HPDE6-E6E7 (cell line): ENCODE results near the gene USP48.
"Not testable (repeated sequence)": the region's sequence is repeated elsewhere in the genome, so short reads cannot be mapped to it uniquely, and the experiment has no call there.

Source experiments
- DNase-seq: peaks from one replicate; pipeline ENCODE4 v3.0.0; 2011; ENCODE audit warnings: missing footprints; ENCODE audit errors: extremely low spot score

Gene USP48, protein sequence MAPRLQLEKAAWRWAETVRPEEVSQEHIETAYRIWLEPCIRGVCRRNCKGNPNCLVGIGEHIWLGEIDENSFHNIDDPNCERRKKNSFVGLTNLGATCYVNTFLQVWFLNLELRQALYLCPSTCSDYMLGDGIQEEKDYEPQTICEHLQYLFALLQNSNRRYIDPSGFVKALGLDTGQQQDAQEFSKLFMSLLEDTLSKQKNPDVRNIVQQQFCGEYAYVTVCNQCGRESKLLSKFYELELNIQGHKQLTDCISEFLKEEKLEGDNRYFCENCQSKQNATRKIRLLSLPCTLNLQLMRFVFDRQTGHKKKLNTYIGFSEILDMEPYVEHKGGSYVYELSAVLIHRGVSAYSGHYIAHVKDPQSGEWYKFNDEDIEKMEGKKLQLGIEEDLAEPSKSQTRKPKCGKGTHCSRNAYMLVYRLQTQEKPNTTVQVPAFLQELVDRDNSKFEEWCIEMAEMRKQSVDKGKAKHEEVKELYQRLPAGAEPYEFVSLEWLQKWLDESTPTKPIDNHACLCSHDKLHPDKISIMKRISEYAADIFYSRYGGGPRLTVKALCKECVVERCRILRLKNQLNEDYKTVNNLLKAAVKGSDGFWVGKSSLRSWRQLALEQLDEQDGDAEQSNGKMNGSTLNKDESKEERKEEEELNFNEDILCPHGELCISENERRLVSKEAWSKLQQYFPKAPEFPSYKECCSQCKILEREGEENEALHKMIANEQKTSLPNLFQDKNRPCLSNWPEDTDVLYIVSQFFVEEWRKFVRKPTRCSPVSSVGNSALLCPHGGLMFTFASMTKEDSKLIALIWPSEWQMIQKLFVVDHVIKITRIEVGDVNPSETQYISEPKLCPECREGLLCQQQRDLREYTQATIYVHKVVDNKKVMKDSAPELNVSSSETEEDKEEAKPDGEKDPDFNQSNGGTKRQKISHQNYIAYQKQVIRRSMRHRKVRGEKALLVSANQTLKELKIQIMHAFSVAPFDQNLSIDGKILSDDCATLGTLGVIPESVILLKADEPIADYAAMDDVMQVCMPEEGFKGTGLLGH

DNA sequence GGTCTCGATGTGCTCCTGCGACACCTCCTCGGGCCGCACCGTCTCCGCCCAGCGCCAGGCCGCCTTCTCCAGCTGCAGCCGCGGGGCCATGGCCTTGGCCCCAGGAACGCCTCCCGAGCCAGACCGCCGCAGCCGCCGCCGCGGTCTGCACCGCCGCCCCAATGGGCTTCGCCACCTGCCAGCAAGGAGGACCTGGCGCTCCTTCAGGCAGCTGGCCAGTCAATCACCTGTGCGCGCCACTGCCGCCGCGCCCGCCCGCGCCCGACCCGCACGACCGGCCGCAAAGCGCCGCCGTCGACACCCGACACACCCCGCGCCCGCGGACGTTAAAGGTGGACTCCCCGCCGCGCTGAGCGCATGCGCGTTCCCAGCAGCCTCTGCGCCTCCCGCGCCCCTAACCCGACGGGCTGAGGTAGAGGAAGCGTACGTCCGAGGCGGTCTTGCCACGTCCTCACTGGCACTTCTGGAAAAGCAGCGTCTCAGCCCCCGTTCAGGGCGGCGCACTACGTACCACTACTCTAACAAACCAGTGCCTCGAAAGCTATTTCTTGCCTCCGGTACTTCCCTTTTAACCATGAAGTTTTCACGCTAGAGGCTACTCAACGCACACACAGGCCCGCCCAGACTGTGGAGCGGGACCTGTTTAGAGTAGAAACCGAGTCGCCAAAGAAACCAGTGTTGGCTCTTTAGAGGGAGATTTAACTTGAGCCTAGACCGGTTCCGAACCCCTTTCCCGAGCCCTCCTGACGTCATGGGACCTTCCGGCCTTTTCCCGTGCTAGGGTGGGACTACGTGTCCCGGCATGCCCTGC lies at the start of gene USP48:
Gene USP48, minus strand, starts transcription at position 282 of the 811 bp plus-strand sequence. Its CDS starts 192 bp downstream, at position 90.
- peak; percentile 93 for DNase-seq

DNA sequence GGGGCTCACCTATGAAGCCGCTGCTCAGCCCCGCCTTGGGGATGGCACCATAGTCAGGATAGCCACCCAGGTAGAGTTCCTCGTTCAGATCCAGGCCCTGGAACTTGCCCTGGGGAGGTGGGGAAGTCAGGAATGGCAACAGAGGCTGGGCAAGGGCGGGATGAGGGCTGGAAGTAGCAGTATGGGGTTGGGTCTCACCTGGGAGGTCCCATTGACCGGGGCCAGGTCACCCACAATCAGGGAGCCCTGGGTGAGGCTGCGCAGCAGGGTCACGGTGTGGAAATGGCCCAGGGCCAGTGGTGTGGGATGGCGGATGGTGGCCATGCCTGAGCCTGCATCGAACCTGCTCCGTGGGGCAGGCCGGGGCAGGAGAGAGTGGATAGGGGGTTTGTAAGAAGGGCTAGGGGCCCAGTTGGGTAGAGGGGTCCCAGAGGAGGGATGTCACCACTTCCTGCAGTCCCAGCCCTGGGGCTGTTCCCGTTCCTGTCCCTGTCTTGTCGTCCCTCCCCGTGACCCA lies 48.6 kb upstream of the USP48 start:
- no peak for DNase-seq

DNA sequence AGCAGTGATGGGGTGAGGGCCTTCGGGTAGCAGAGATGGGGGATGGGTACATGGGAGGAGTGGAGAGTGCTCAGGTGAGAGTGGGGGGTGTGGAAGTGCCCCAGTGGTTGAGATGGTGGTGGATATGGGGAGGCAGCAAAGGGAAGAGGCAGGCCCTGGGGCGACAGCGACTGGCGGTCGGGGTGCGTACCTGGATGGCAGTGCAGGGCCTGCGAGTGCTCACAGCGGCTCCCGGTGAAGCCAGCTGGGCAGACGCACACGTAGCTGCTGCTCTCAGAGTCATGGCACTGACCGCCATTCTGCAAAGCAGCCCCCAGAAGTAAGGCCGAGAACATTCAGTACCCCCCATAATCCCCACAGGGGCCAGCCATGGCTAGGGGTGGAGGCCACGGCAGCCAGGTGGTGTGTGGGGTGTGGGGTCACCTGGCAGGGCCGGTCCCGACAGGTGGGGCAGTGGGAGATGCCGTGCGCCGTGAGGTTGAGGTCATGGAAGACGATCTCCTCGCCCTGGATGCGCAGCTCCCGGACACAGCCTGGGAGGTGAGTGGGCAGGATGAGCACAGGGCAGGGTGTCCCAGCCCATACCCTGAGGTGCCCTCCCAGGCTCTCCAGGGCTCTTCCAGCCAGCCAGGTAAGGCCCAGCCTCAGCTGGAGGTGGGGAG lies 48.0 kb upstream of the USP48 start:
- DNase-seq = no peak

DNA sequence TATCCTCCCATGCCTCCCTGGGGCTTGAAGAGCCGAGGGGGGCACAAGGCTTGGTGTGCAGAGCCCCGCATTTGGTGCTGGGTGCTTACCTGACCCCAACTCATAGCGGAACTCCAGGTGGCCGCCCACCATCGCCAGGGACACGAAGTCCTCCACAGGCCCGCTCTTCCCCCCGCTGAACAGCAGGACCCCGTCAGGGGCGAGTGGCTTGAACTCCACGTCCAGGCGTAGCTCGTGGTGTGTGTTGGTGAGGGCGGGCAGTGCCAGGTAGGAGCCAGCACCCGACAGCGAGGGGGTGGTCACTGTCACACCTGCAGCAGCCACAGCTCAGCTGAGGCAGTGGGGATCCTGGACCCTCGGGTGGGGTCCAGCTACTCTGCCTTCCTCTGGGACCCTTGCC lies 46.3 kb upstream of the USP48 start:
- DNase-seq = no peak

DNA sequence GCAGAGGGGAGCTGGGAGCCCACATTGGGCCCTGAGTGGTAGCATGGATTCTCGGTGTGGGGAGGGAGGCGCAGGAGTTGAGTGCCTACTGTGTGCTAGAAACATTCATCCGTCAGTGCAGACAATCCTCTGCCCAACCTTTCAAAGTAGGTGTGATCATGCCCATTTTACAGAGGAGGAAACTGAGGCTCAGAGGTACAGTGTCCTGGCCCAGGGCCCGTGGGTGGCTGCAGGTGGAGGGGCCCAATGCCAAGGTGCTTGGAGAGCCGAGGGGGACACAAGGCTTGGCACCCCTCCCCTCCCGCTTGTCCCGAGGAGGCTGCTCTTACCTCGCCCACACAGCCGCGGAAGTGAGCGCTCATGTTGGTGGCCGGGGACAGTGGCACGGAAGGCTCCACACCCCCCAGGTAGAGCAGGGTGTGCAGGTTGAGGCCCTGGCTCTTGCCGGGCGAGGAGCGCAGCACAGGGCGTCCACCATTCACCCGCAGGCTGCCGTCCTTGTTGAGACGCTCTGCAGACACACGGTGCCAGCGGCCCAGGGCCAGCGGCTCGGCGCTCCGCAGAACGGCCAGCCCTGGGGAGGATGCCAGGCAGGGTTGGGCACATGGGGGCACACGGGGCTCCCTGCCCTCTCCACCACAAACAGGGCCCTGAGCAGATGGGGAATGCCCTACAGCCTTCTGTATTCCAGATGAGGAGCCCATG lies 45.7 kb upstream of the USP48 start:
- no peak for DNase-seq

DNA sequence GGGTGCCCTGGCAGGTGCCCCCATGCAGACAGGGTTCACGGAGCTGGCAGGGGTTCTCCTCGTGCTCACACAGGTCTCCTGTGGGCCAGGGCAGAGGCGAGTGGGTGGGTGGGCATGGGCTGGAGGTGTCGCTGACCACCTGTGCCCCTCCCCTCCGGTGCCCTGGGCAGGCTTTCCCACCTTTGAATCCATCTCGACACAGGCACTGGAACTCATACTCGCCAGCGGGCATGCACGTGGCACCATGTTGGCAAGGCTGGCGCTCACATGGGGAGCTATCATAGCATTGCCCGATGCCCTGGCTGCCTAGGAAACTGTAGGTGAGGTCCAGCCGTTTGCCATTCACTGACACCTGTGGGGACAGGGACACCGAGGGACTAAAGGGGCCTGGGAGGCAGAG lies 45.1 kb upstream of the USP48 start:
- DNase-seq = no peak

DNA sequence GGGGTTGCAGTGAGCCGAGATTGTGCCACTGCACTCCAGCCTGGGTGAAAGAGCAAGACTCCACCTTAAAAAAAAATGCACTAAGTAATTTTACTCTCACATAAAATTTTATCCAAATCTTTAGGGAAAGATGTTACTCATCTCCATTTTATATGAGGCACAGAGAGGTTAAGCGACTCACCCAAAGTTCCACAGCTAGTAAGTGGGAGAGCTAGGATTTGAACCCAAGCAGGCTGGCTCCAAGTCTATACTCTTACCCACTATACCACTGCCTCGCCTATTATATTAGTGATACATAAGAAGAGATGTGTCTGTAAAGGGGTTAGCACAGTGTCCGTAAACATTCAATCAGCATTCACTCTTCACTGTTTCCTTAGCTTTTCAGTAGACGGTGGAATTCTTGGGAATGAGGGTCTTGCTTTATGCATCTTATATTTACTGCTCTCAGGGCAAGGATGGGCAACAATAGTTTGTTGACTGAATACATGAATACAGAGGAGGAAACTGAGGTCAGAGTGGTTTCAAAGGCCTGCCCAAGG lies 44.3 kb upstream of the USP48 start:
- DNase-seq = no peak

DNA sequence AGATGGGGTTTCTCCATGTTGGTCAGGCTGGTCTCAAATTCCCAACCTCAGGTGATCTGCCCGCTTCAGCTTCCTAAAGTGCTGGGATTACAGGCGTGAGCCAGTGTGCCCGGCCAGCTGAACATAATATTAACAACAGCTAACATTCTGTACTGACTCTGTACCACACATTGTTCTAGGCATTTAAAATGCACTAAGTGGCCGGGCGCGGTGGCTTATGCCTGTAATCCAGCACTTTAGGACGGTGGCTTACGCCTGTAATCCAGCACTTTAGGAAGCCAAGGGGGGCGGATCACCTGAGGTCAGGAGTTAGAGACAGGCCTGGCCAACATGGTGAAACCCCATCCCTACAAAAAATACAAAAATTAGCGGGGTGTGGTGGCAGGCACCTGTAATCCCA lies 43.7 kb upstream of the USP48 start:
- DNase-seq = not testable (repeated sequence)

DNA sequence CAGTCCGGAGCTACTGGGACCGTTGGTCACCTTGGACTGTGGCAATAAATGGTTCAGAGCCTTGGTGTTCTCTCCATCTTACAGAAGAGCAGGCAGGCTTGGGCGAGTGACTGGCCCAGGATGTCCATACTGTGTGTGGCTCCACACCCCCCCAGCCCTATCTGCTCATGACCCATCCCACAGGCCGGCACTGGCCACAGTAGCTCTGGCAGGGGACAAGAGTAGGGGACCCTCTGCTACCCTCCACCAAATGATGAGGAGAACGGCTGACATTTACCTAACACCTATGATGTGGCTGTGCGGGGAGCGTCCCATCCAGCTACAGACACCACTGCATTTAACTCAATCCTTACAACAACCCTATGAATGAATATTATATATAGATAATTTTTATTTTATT lies 42.4 kb upstream of the USP48 start:
- no peak for DNase-seq

DNA sequence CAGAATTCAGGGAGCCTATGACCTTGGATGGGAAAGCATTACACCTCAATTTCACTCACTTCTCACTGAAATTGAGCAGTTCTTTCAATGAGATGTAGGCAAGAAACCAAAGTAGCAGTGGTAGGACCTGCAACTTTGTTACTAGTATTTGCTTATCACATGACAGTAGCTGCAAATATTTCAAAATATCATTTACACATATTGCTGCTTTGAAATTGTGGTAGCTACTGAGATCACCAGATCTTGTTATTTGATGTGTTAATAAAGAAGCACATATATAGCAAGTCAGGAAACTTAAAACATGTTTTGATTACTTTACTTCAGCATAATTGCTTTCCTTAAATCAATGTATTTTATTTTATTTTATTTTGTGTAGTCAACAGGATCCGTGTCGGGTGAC lies 42.0 kb upstream of the USP48 start:
- DNase-seq = no peak

DNA sequence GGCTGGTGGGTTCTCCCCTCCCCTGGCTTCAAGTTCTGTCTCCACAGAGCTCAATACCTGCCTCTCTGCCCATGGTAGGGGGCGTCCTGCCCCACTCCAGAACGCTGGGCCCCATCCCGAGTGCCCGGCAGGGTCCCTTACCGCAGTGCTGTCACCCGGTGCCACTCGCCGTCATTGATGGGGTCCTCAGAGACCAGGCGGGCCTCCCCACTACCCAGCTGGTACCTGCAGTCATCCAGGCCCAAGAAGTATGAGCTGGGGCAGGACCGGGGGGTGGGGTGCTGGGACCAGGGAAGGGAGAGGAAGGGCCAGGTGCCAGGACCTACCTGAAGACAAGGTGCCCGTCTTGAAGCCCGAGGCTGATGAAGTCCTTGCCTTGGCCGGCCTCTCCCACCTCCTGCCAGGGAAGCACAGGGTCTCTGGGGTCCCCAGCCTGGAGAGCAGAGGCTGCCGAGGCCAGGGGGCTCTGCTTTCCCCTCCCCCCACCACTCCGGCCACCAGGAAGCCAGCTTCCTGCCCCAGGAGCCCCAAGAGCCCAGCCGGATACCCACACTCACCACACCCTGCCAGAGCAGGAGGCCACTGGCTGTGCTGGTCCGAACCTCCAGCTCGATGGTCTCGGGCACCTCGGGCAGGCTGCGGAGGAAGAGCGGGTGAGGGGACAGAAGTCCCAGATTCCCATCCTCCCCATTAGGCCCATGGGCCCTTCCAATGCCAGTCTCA lies 41.2 kb upstream of the USP48 start:
- DNase-seq = no peak

DNA sequence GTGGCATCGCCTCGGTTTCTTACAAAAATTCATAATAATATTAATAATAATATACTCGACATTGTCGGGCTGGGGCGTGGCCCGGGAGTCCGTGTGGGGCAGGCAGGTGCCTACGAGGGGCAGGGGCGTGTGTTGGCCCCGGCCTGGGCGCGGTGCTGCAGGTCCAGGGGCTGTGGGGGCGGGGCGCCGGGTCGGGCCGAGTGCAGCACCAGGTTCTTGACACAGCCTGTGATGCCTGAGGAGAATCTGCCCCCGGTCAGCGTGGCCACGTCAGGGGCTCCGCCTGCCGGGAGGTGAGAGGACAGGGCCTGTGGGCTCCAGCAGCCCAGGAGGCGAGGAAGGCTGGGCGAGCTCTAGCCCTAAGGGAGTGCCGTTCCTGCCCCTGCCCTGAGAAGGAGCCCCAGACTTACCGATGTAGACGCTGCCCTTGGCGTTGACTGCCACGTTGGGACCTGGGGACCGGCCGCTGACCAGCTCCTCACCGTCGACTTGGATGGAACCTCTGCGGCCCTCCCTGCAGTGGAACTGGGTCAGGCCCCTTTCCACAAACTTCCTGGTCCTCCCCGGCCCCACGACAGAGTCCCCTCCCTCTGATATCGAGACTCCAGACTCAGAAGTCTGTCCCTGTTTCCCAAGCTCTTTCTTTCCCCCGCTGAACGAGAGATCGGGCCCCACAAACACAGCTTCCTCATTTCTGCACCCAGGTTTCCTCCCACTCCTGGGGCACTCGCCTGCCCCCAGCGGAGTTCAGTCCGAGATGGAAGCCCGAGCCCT lies 40.4 kb upstream of the USP48 start:
- no peak for DNase-seq

DNA sequence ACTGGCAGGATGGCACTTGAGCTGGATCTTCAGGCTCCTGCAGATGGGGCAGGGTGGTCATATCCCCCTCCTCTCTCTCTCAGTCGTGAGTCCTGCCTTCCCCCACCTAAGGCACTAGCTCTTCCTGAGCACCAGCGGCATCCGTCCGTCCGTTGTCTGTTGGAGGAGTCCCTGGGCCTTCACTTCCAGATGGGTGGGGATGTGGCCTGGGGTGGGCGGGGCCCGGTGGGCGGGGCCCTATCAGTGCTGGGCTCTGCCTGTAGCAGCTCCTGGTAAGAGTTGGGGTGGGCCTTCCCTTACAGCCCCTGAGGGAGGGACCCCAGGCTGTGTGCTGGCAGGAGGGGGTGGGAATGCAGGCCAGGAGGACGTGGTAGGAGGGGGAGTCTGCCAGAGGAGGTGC lies 39.4 kb upstream of the USP48 start:
- no peak for DNase-seq

DNA sequence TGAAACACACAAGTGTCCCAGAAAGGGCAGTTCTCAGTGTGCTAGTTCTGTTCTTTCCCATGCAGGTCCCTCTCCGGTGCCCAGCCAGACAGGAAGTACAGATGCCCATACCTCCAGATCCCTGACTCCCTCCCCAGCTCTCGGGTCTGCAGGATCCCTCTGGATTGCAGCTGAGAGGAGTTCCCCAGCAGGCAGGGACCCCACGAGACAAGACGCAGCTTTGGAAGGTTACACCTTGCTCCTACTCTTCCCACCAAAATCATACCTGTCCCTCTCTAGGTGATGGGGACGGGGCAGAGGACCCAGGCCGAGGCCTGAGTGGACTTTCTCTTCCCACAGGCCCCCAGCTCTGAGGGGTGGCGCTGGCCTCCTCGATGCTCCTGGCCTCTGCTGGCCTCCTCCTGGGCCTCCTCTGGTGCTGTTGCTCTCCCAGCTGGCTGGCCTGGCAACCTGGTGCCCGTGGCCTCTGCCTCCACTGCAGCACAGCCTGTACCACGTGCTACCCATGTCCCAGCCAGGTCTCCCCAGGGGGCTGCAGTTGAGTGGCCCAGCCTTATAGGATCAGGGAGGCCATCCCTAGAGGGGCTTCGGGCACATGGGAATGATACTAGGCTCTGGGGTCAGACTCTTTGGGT lies 38.6 kb upstream of the USP48 start:
- DNase-seq = no peak

DNA sequence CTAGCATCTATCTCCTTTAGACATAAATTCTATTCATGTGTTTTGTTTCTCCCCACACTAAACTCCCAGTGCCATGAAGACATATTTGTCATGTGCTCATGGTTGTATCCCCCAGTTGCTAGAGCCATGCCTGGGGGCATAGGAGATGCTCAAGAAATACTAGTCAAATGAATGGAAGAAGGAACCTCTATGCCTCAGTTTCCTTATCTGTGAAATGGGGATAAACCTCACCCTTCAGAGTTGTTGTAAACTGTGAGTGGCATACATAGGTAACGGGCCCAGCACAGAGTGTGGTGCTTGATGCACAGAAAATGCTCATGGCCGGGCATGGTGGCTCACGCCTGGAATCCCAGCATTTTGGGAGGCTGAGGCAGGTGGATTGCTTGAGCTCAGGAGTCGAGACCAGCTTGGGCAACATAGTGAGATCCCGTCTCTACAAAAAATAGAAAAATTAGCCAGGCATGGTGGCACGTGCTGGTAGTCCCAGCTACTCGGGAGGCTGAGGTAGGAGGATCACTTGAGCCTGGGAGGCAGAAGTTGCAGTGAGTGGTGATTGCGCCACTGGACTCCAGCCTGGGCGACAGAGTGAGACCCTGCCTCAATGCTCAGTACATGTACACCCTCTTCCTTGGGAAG lies 37.8 kb upstream of the USP48 start:
- no peak for DNase-seq

DNA sequence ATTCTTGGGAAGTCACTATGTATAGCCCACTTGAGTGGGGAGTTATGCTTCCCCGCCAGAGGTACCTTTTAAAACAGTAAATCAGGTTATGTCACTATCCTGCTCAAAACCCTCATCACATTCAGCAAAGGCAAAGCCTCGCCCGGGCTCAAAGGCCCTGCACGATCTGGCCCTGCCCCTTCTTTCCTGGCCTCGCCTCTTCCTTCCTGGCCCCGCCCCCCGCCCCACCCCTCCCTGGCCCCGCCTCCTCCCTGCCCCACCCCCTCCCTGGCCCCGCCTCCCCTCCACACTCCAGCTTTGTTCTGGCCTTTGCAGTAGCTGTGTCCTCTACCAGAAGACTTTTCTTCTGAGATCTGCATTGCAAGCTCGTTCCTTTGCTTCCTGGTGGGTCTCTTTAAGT lies 35.7 kb upstream of the USP48 start:
- DNase-seq = peak; percentile 52

DNA sequence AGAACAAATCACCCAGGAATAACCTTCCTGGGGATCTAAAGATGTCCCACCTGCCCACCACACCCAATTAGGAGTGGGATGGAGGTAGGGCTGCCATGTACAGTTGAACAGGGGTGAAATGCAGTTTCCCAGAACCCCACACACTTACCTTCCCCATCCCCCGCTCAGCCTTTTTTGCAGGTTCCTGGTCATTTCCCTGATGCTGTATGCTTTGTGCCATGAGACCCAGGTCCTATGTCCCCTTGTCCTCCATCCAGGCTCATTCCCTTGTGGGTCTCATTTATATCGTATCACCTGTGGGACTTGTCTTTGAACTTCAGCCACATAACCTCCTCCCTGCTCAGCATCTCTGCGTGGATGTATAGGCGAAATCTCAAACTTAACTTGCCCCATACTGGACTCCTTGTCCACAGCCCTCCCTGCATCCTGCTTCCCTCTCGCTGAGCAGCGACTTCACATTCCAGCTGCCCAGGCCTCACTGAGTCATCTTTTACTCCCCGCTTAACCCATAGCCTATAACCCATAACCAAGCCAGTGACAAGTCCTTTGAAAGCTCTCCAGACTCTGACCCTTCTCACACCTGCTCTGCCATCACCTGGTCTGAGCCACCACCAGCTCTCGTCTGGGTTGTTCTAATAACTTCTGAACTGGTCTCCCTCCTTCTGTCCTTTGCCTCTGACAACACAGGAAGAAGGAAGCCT lies 33.8 kb upstream of the USP48 start:
- peak; percentile 60 for DNase-seq
